GM12875 (cell line): ENCODE measurements around the gene CUL3.

Source experiments
- H3K4me3 ChIP-seq: one replicate; pipeline ENCODE4 v1.5.1; 2011; ENCODE audit warnings: low read depth, low read length, control low read depth
- TF ChIP-seq, protein P1 (sequence below): IDR thresholded peaks from 2 replicates; pipeline ENCODE4 v1.5.1; 2011; ENCODE audit warnings: low read depth, mild to moderate bottlenecking, control low read depth, inconsistent platforms, low read length, moderate library complexity, borderline replicate concordance; ENCODE audit not compliant: insufficient read depth

CUL3 gene

DNA sequence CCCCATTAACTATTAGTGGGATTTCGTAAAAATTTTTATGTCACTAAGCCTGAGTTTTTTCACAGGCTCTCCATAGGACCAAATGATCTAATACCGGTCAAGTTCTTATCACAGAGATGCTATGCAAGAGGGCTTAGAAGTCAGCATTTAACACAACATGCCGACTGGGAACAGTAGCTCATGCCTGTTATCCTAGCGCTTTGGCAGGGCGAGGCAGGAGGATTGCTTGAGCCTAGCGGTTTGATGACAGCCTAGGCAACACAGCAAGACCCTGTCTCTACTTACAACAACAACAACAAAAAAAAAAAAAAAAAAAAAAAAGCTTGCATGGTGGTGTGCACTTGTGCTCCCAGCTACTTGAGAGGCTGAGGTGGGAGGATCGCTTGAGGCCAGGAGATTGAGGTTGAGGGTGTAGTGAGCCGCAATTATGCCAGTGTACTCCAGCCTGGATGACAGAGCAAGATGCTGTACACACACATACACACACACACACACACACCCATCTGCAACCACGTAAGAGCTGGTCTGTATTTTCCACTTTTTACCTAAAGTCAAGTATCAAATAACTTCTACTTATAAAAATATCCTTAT, 115.7 kb downstream of the CUL3 start:
- TF ChIP-seq, protein P1, sequence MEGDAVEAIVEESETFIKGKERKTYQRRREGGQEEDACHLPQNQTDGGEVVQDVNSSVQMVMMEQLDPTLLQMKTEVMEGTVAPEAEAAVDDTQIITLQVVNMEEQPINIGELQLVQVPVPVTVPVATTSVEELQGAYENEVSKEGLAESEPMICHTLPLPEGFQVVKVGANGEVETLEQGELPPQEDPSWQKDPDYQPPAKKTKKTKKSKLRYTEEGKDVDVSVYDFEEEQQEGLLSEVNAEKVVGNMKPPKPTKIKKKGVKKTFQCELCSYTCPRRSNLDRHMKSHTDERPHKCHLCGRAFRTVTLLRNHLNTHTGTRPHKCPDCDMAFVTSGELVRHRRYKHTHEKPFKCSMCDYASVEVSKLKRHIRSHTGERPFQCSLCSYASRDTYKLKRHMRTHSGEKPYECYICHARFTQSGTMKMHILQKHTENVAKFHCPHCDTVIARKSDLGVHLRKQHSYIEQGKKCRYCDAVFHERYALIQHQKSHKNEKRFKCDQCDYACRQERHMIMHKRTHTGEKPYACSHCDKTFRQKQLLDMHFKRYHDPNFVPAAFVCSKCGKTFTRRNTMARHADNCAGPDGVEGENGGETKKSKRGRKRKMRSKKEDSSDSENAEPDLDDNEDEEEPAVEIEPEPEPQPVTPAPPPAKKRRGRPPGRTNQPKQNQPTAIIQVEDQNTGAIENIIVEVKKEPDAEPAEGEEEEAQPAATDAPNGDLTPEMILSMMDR = no peak
- H3K4me3 ChIP-seq = no peak overlapping the region

DNA sequence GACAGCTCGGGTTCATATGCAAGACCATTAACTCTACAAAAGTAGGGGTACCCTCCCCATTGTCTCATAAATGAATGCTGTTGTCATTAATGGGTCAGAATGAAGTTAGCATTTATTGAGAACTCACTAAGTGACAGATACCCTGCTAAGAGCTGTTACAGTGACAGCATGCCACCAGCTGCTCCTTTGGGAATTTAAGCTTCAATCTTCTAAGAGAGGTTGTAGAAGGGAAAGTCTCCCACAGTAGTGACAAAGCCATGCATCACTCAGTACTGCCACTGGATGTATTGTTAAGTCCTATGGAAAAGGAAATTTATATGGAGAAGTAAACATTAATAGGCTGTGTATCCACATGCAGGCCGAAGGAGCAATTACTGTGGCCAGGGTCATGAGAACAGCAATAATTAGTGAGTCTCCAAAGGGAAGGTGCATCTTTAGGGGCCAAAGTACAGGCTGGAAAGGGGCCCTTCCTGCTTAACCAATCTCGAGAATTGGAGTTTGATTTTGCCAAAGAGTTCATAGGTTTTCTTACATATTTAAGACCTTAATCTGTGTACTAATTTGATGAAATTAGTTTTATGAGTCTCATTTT, 118.8 kb downstream of the CUL3 start:
- TF ChIP-seq, protein P1 = no peak
- H3K4me3 ChIP-seq = no peak overlapping the region

DNA sequence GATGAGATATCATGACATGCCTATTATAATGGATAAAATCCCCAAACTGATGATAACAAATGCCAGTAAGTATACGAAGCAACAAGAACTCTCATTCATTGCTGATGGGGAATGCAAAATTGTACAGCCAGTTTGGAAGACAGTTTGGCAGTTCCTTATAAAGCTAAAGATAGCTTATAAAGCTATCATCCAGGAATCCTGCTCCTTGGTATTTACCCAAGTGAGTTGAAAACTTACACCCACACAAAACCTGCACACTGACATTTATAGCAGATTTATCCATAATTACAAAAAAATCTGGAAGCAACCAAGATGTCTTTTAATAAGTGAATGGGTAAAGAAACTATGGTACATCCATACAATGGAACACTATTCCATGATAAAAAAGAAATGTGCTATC, 123.8 kb downstream of the CUL3 start:
- TF ChIP-seq, protein P1 = no peak
- H3K4me3 ChIP-seq = no peak overlapping the region

DNA sequence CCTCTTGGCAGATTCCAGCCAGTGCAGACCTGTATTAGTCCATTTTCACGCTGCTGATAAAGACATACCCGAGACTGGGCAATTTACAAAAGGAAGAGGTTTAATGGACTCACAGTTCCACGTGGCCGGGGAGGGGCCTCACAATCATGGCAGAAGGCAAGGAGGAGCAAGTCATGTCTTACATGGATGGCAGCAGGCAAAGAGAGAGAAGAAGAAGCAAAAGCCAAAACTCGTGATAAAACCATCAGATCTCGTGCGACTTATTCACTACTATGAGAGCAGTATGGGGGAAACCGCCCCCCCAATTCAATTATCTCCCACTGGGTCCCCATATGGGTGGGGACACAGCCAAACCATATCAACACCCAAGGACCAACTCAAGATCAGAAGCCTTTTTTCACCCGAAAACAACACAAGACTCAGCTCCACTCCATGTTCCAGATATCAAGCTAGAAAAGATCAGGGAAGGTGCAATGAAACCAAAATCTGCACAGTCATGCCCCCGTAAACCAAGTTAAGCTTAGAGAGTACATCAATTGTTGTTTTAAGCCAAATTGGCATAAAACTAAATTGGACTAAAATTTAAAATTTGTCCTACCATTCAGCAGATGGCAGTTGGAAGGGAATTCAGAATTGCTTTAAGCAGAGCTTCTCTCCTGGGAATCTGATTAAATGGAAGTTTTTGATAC, 127.6 kb downstream of the CUL3 start:
- no peak overlapping the region for H3K4me3 ChIP-seq
- TF ChIP-seq, protein P1 = no peak

DNA sequence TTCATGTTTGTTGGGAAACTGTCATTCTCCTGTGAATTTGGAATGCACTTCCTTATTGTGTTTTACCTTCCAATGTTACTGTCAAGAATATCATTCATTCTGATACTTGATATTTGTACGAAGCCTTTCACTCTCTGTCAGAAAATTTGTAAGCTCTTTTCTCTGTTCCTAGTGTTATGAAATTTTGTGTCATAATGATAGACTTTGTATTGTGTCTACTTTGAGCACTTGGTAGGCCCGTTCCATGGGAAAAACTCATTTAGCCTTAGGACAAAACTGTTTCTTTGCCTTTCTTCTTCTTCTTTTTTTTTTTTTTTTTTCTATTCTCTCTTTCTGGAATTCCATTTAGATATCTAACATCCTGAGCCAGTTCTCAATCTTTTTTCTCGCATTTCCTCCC, 131.3 kb downstream of the CUL3 start:
- TF ChIP-seq, protein P1 = no peak
- H3K4me3 ChIP-seq = no peak overlapping the region

DNA sequence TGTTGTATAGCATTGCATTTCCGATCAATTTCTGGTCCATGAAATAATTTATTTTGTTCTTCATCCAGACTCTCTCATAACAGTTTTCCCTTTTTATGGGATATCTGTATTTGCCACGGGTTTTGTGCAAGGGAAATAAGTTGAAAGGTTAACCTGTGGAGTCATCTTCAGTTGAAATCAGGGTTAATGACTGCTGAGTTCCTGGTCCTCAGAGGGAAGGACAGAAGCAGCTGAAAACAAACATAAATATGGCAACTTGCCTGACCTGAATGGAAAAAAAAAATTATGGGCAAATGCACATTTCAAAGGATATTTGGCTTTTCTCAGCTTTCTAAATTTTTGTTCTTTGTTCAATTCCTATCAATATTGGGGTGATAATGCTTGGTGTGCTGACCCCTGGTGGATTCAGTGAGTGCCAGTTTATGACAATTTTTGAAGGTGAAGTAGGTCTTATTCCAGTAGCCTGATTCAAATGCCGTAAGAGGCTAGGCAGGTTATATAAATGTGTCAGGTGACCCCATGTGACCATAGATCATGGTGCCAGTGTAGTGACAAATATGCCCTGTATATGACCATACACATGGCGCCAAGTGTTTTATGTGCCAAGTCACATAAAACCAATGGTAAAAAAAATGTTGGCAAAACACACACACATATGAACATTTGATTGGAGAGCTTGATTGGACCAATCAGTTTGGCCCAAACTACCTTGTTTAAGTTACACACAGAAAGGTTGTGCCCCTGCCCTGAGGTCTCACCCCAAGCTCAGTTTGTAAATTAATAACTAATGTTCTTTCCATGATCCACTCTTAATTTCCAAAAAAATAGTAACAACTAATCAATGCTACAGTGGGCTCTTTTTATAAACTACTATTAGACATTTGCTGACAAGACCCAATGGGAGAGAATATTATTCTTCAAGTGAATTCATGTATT, 135.7 kb downstream of the CUL3 start:
- TF ChIP-seq, protein P1 = peak; percentile 64

More for the DNA sequence above, 135.7 kb downstream of the CUL3 start:
- H3K4me3 ChIP-seq = no peak overlapping the region
